ENCODE measurements around the gene TAF1. TPM values are rescaled to one million over a fixed set of nuclear protein-coding genes. Genes with fewer than 3 reads are reported as not detected.
A peak's percentile ranks its signal among the peaks of the same experiment; 100 is the strongest.
"Not testable (repeated sequence)": the region's sequence is repeated elsewhere in the genome, so short reads cannot be mapped to it uniquely, and the experiment has no call there.

TAF1 gene, protein sequence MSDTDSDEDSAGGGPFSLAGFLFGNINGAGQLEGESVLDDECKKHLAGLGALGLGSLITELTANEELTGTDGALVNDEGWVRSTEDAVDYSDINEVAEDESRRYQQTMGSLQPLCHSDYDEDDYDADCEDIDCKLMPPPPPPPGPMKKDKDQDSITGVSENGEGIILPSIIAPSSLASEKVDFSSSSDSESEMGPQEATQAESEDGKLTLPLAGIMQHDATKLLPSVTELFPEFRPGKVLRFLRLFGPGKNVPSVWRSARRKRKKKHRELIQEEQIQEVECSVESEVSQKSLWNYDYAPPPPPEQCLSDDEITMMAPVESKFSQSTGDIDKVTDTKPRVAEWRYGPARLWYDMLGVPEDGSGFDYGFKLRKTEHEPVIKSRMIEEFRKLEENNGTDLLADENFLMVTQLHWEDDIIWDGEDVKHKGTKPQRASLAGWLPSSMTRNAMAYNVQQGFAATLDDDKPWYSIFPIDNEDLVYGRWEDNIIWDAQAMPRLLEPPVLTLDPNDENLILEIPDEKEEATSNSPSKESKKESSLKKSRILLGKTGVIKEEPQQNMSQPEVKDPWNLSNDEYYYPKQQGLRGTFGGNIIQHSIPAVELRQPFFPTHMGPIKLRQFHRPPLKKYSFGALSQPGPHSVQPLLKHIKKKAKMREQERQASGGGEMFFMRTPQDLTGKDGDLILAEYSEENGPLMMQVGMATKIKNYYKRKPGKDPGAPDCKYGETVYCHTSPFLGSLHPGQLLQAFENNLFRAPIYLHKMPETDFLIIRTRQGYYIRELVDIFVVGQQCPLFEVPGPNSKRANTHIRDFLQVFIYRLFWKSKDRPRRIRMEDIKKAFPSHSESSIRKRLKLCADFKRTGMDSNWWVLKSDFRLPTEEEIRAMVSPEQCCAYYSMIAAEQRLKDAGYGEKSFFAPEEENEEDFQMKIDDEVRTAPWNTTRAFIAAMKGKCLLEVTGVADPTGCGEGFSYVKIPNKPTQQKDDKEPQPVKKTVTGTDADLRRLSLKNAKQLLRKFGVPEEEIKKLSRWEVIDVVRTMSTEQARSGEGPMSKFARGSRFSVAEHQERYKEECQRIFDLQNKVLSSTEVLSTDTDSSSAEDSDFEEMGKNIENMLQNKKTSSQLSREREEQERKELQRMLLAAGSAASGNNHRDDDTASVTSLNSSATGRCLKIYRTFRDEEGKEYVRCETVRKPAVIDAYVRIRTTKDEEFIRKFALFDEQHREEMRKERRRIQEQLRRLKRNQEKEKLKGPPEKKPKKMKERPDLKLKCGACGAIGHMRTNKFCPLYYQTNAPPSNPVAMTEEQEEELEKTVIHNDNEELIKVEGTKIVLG (N-terminal part only)
- polyA plus RNA-seq (ENCODE audit: low read depth in 6 of 6): 10 to 100 TPM in 1 of 6 donors, 1 to 10 TPM in 5; 6.2 to 14.3 (median 7.1) TPM

GRCh38 chrX:71365875-71366673 is at the start of gene TAF1:
TAF1 (plus strand) TSS chrX:71366357; CDS start chrX:71366375, 18 bp downstream.
- Mint-ChIP-seq H3K9me3 (peaks cover 0 to 2% (median 0%) of the 10 kb centered on the region in 7 donors), H3K27ac (peak within 1 kb of the TSS; percentile 97 to 99 (median 98)), H3K4me1 (peaks cover 20 to 24% (median 23%) of the 10 kb centered on the region in 3 donors), H3K36me3 (no peaks in the 10 kb centered on the region), H3K27me3 (no peaks in the 10 kb centered on the region), H3K4me3 (peak within 1 kb of the TSS; percentile 90 to 100 (median 97))
- peak; percentile 87 for DNase-seq
- ATAC-seq (ENCODE audit: low read depth in 2 of 2): peak; percentile 84 to 86

- H3K27ac Mint-ChIP-seq; H3K4me1 Mint-ChIP-seq; H3K4me3 Mint-ChIP-seq; DNase-seq; H3K36me3 Mint-ChIP-seq; H3K9me3 Mint-ChIP-seq; ATAC-seq (ENCODE audit: low read depth in 2 of 2); H3K27me3 Mint-ChIP-seq: not testable (repeated sequence)
Observed at GRCh38 chrX:71316959-71317358, 49.2 kb upstream of the TAF1 start.

DNA sequence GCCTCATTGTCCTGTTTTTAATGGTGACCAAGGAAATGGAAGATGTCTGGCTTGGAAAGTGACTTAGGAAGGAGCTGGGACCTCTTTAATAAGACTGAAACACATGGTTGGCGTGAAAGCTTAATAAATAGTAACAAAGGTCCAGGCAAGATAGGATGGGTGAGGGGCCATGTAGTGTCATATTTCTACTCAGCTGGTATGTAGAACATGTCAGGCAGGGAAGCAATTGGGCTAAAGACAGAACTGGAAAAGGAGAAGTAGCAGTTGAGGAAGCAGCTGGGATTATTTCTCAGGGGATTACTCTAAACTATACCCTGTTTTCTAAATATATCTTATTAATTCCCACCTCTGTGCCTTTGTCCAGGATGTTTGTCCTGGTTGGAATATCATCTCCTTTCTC is 46.0 kb upstream of the TAF1 start:
- no peaks in the 10 kb centered on the region for H3K27me3 Mint-ChIP-seq
- peak overlapping the region in 1 of 6 donors; percentile 47 for H3K27ac Mint-ChIP-seq
- peaks cover 0 to under 1% of the 10 kb centered on the region in 2 donors for H3K36me3 Mint-ChIP-seq
- peaks cover 0 to 3% (median 2%) of the 10 kb centered on the region in 3 donors for H3K4me1 Mint-ChIP-seq
- H3K9me3 Mint-ChIP-seq: peaks cover 0 to 2% (median 0%) of the 10 kb centered on the region in 7 donors
- DNase-seq: no peak
- ATAC-seq (ENCODE audit: low read depth in 2 of 2): no peak
- H3K4me3 Mint-ChIP-seq: no peak overlapping the region

GRCh38 chrX:71321731-71322130 is 44.4 kb upstream of the TAF1 start:
- ATAC-seq (ENCODE audit: low read depth in 2 of 2): no peak
- no peak overlapping the region for H3K4me3 Mint-ChIP-seq
- H3K36me3 Mint-ChIP-seq: peaks cover 0 to 2% of the 10 kb centered on the region in 2 donors
- H3K9me3 Mint-ChIP-seq: peaks cover 0 to 8% (median 2%) of the 10 kb centered on the region in 7 donors
- no peak overlapping the region for H3K27ac Mint-ChIP-seq
- no peaks in the 10 kb centered on the region for H3K27me3 Mint-ChIP-seq
- DNase-seq: no peak
- H3K4me1 Mint-ChIP-seq: peaks cover 0 to 3% (median 0%) of the 10 kb centered on the region in 3 donors

DNA sequence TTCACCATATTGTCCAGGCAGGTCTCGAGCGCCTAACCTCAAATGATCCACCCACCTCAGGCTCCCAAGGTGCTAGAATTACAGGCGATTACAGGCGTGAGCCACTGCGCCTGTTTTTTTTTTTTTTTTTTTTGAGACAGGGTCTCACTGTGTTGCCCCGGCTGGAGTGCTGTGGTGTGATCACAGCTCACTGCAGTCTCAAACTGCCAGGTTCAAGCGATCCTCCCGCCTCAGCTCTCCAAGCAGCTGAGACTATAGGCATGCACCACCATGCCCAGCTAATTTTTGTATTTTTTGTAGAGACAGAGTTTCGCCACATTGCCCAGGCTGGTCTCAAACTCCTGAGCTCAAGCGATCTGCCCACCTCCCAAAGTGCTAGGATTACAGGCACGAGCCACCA is 41.7 kb upstream of the TAF1 start:
- not testable (repeated sequence) for H3K4me3 Mint-ChIP-seq

GRCh38 chrX:71326394-71326793 is 39.8 kb upstream of the TAF1 start:
- Mint-ChIP-seq H3K27ac (no peak overlapping the region), H3K9me3 (peaks cover 1 to 11% (median 4%) of the 10 kb centered on the region in 7 donors), H3K4me3 (no peak overlapping the region), H3K27me3 (no peaks in the 10 kb centered on the region), H3K36me3 (peaks cover 0 to 8% of the 10 kb centered on the region in 2 donors), H3K4me1 (peaks cover 0 to 3% (median 0%) of the 10 kb centered on the region in 3 donors)
- DNase-seq (no peak), ATAC-seq (ENCODE audit: low read depth in 2 of 2) (no peak)

More for the DNA sequence above, 41.7 kb upstream of the TAF1 start:
- H3K27me3 Mint-ChIP-seq; H3K4me1 Mint-ChIP-seq; H3K36me3 Mint-ChIP-seq; ATAC-seq (ENCODE audit: low read depth in 2 of 2); DNase-seq; H3K27ac Mint-ChIP-seq: not testable (repeated sequence)
- H3K9me3 Mint-ChIP-seq: peaks cover 1 to 11% (median 4%) of the 10 kb centered on the region in 7 donors

DNA sequence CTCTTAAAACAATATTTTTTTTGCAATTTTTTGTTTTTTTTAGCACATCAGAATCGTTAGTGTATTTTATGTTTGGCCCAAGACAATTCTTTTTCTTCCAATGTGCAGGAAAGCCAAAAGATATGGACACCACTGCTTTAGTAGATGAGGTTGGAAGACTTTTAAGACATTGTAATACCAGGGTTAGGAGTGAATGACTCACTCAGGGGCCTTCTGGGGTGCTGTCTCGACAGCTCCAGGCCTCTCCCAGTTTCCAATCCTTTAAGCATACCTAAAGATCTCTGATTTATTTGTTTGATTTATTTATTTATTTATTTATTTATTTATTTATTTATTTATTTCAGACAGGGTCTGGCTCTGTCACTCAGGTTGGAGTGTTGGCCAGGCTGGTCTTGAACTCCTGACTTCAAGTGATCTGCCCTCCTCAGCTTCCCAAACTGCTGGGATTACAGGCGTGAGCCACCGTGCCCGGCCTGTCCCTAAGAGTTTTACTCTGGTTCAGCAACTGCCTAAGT is 16.9 kb upstream of the TAF1 start:
- not testable (repeated sequence) for H3K4me3 Mint-ChIP-seq; H3K27me3 Mint-ChIP-seq; H3K27ac Mint-ChIP-seq; DNase-seq; H3K4me1 Mint-ChIP-seq; H3K36me3 Mint-ChIP-seq; H3K9me3 Mint-ChIP-seq; ATAC-seq (ENCODE audit: low read depth in 2 of 2)

DNA sequence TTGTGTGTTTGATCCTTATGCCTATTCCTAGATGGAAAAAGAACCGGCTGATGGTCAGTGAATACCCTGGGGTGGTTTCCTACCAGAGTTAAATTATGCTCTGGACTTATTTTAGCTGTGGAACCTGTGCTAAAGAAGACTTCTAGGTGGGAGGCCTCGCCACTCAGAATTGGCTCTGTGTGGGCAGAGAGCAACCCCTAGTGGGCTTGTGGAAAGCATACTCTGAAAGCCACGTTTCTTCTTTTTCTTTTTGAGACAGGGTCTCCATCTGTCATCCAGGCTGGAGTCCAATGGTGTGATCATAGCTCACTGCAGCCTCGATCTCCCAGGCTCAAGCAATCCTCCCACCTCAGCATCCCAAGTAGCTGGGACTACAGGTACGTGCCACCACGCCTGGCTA is 16.3 kb upstream of the TAF1 start:
- H3K9me3 Mint-ChIP-seq; H3K27ac Mint-ChIP-seq; DNase-seq; ATAC-seq (ENCODE audit: low read depth in 2 of 2); H3K27me3 Mint-ChIP-seq; H3K4me3 Mint-ChIP-seq; H3K4me1 Mint-ChIP-seq; H3K36me3 Mint-ChIP-seq: not testable (repeated sequence)

DNA sequence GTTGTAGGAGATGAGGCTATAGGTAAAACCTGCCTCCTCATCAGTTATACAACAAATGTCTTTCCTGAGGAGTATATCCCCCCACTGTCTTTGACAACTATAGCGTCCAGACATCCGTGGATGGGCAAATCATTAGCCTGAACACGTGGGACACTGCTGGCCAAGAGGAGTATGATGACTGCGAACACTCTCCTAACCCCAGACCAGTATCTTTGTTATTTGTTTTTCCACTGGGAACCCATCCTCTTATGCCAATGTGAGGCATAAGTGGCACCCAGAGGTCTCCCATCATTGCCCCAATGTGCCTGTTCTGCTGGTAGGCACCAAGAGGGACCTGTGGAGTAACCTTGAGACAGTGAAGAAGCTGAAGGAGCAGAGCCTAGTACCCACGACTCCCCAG is 13.7 kb upstream of the TAF1 start:
- H3K4me1 Mint-ChIP-seq: not testable (repeated sequence)

DNA sequence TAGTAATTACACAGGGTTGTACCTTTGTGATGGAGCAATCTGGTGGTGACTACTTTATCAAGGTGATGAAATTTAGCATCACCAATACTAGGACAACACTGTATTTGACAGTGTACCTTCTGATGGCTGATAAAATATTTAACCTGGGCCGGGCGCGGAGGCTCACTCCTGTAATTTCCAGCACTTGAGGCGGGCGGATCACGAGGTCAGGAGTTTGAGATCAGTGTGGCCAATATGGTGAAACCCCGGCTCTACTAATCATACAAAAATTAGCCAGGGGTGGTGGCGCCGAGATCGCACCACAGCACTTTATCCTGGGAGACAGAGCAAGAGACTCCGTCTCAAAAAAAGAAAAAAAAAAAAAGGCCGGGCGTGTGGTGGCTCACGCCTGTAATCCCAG is 1.9 kb upstream of the TAF1 start:
- ATAC-seq (ENCODE audit: low read depth in 2 of 2) (no peak), DNase-seq (no peak)
- peak overlapping the region in 1 of 6 donors; percentile 98 for H3K27ac Mint-ChIP-seq
- H3K9me3 Mint-ChIP-seq: peaks cover 0 to 2% (median 0%) of the 10 kb centered on the region in 7 donors
- peaks cover 16 to 21% (median 20%) of the 10 kb centered on the region in 3 donors for H3K4me1 Mint-ChIP-seq
- peak overlapping the region in 6 of 8 donors; percentile 12 to 99 (median 60) for H3K4me3 Mint-ChIP-seq
- no peaks in the 10 kb centered on the region for H3K27me3 Mint-ChIP-seq
- no peaks in the 10 kb centered on the region for H3K36me3 Mint-ChIP-seq

More for the DNA sequence above, 13.7 kb upstream of the TAF1 start:
- not testable (repeated sequence) for H3K4me3 Mint-ChIP-seq; DNase-seq; H3K36me3 Mint-ChIP-seq; H3K27ac Mint-ChIP-seq; ATAC-seq (ENCODE audit: low read depth in 2 of 2); H3K27me3 Mint-ChIP-seq; H3K9me3 Mint-ChIP-seq

DNA sequence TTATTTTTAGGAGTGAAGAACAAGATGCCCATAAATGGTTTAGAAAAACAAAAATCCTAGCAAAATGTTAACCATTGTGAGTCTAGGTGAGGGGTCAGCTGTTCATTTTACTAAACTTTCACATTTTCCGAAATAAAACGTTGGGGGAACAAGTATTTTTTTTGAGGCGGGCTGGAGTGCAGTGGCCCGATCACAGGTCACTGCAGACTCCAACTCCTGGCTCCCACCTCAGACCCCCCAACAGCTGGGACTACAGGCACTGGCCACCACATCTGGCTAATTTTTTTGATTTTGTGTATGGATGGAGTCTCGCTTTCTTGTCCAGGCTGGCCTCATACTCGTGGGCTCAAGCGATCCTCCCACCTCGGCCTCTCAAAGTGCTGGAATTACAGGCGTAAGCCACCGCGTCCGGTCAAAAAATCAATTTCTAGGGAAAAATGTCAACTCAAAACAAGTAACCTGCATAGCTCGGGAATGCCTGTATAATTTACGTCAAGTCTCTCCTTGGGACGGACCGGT is 742 bp upstream of the TAF1 start:
- ATAC-seq (ENCODE audit: low read depth in 2 of 2): no peak
- no peak for DNase-seq

More for the DNA sequence above, 742 bp upstream of the TAF1 start:
- Mint-ChIP-seq H3K27ac (peak overlapping the region; percentile 92 to 99 (median 98)), H3K36me3 (no peaks in the 10 kb centered on the region), H3K9me3 (peaks cover 0 to 2% (median 0%) of the 10 kb centered on the region in 7 donors), H3K4me1 (peaks cover 16 to 22% (median 20%) of the 10 kb centered on the region in 3 donors), H3K27me3 (no peaks in the 10 kb centered on the region), H3K4me3 (peak overlapping the region; percentile 90 to 100 (median 96))
